GM12878 (cell line): Measurements from ENCODE around the gene PGLYRP4. TPM values are rescaled to one million over a fixed set of nuclear protein-coding genes. Genes with fewer than 3 reads are reported as not detected.

Source experiments
- ATAC-seq: fragments of 200-7000 bp; cut with Tn5 transposase; 3 replicates; pipeline ENCODE4 v1.9.1; 2020; ENCODE audit warnings: mild to moderate bottlenecking, moderate library complexity
- BruUV-seq: library from RNA; stranded (reverse); fragments of 400-500 nt; replicated peaks from 2 replicates; lab custom pipeline; 2021; lab: Mats Ljungman, UMichigan
- CTCF ChIA-PET: fragments of 300-600 bp; sonication (Branson Sonifier 250); formaldehyde crosslinking; extraction: SDS; loops from one replicate; lab custom pipeline; 2021; ENCODE audit warnings: inconsistent platforms; lab: Yijun Ruan, JAX
- POLR2A ChIA-PET: fragments of 350-600 bp; formaldehyde crosslinking; extraction: SDS; loops from one replicate; lab custom pipeline; 2021; ENCODE audit warnings: inconsistent platforms; lab: Charles Lee
- RAD21 ChIA-PET: fragments of 300-600 bp; sonication (Branson Sonifier 250); formaldehyde crosslinking; loops from one replicate; lab custom pipeline; 2023; ENCODE audit warnings: antibody characterized with exemption; ENCODE audit not compliant: unreplicated experiment; lab: Charles Lee
- SMC1A ChIA-PET: fragments of 300-600 bp; sonication (Branson Sonifier 250); formaldehyde crosslinking; loops from one replicate; lab custom pipeline; 2023; ENCODE audit not compliant: unreplicated experiment, uncharacterized antibody; lab: Charles Lee
- DNase-seq: peaks from one replicate; pipeline ENCODE4 v3.0.0-alpha.2; 2011; ENCODE audit warnings: low read depth, low spot score
- FAIRE-seq: peaks from 3 replicates; lab custom pipeline; 2011; peaks lifted over from hg19 to GRCh38; lab: Jason Lieb, UNC
- H2AFZ ChIP-seq: 2 replicates; pipeline ENCODE4 v1.6.0; 2011; ENCODE audit warnings: low read depth, low read length, control low read depth; ENCODE audit not compliant: control insufficient read depth
- H3K27ac ChIP-seq: 2 replicates; pipeline ENCODE4 v1.5.1; 2011; ENCODE audit warnings: control low read depth; ENCODE audit not compliant: control insufficient read depth, insufficient read depth
- H3K27me3 ChIP-seq, 2 experiments: replicated peaks in 1 of 2; 2 replicates each; pipeline versions ENCODE4 v1.6.0 to v1.6.1; 2011; ENCODE audit warnings: low read length in 1 of 2; ENCODE audit not compliant: control insufficient read depth in 2 of 2, insufficient read depth in 2 of 2
- H3K36me3 ChIP-seq, 2 experiments: 2 replicates each; pipeline ENCODE4 v1.5.1; 2011; ENCODE audit warnings: low read length in 1 of 2; ENCODE audit not compliant: control insufficient read depth in 2 of 2, insufficient read depth in 2 of 2
- H3K4me1 ChIP-seq: 2 replicates; pipeline ENCODE4 v1.6.1; 2011; ENCODE audit warnings: mild to moderate bottlenecking, low read length, moderate library complexity, mixed read lengths; ENCODE audit not compliant: control insufficient read depth, insufficient read depth
- H3K4me2 ChIP-seq: 2 replicates; pipeline ENCODE4 v1.6.0; 2011; ENCODE audit warnings: control low read depth; ENCODE audit not compliant: control insufficient read depth, insufficient read depth
- H3K4me3 ChIP-seq: fragments of 200-600 bp; sonication (generic); 2 replicates; pipeline ENCODE4 v1.5.1; 2016
- H3K79me2 ChIP-seq: 2 replicates; pipeline ENCODE4 v1.6.0; 2011; ENCODE audit warnings: low read length; ENCODE audit not compliant: control insufficient read depth, insufficient read depth
- H3K9ac ChIP-seq: 2 replicates; pipeline ENCODE4 v1.8.0; 2011; ENCODE audit warnings: low read length, control low read depth, mixed read lengths; ENCODE audit not compliant: control insufficient read depth, insufficient read depth
- H3K9me3 ChIP-seq: replicated peaks from 3 replicates; pipeline ENCODE4 v1.5.1; 2011; ENCODE audit warnings: mild to moderate bottlenecking, low read length; ENCODE audit not compliant: control insufficient read depth, insufficient read depth
- H4K20me1 ChIP-seq: 2 replicates; pipeline ENCODE4 v1.6.0; 2011; ENCODE audit not compliant: control insufficient read depth, insufficient read depth
- GABPA ChIP-seq: IDR thresholded peaks from 2 replicates; pipeline ENCODE4 v1.6.1; 2014; ENCODE audit warnings: antibody characterized with exemption, low read depth, mild to moderate bottlenecking, inconsistent platforms
- KAT2A ChIP-seq: conservative IDR thresholded peaks from 2 replicates; pipeline ENCODE4 v1.6.1; 2011; ENCODE audit warnings: low read depth, low read length; ENCODE audit not compliant: control insufficient read depth
- MYB ChIP-seq: fragments of 150-350 bp; IDR thresholded peaks from 2 replicates; pipeline ENCODE4 v1.6.1; 2014; ENCODE audit warnings: mild to moderate bottlenecking, low read depth, low read length, borderline replicate concordance
- NBN ChIP-seq: fragments of 450-650 bp; IDR thresholded peaks from 2 replicates; pipeline ENCODE4 v1.6.1; 2016
- RAD21 ChIP-seq: IDR thresholded peaks from 2 replicates; pipeline ENCODE4 v1.6.1; 2011; ENCODE audit warnings: mild to moderate bottlenecking, low read depth, low read length, moderate library complexity; ENCODE audit not compliant: insufficient read depth
- WGBS: methylation state at CpG from one replicate; pipeline ENCODE4 v1.1.6; 2016; ENCODE audit warnings: low lambda C conversion rate; ENCODE audit not compliant: insufficient replicate concordance, insufficient coverage; ENCODE audit errors: missing lambda C conversion rate; 5-methylcytosine and 5-hydroxymethylcytosine counted together
- in situ Hi-C: fragments of 300-500 bp; cut with MboI; formaldehyde crosslinking; loops from 9 replicates; pipeline ENCODE4 v1.14.3; 2018; ENCODE audit warnings: mixed read lengths
- intact Hi-C: fragments of 100-400 bp; cut with micrococcal nuclease; formaldehyde crosslinking; loops from one replicate; pipeline ENCODE4 v1.14.2; 2022; ENCODE audit not compliant: unreplicated experiment
- polyA plus RNA-seq, 11 experiments: library from polyadenylated mRNA; depleted of rRNA in 4 of 11; unstranded in 6 of 11; stranded (reverse) in 5 of 11; fragments of >200 nt; fragmentation: Nextera tagmentation in 4 of 11; fragmentation: Illumina TruSeq in 1 of 11; extraction: Ambion mirVana in 4 of 11; extraction: Trizol in 1 of 11; gene quantifications; 1 replicate in 1 of 11; 2 replicates in 10 of 11; pipeline versions ENCODE4 v1.2.1 to v1.2.3, GENCODE V29; 2011 to 2016; ENCODE audit warnings: inconsistent platforms in 2 of 11, missing spikeins in 2 of 11, low read depth in 1 of 11
- total RNA-seq, 4 experiments: library from RNA; depleted of rRNA in 3 of 4; stranded (reverse); fragments of >200 nt in 3 of 4; fragmentation: Illumina TruSeq in 1 of 4; extraction: Trizol in 1 of 4; gene quantifications; 2 replicates each; pipeline versions ENCODE4 v1.2.1 to v1.2.3, GENCODE V29; 2013 to 2021

PGLYRP4 gene
- total and polyA plus RNA-seq, 10 of the 15 experiments (the other 5 are each of a cell fraction or from before 2014, with no cell fraction given): 0.22 to 3.0 (median 0.44) TPM

GRCh38 chr1:153358691-153358975 is 10.0 kb upstream of the PGLYRP4 start:
- BruUV-seq: no TSS peak
- H3K27ac ChIP-seq: no peak overlapping the region
- H3K4me1 ChIP-seq: peaks cover 6% of the 10 kb centered on the region
- ATAC-seq: no peak
- no peaks in the 10 kb centered on the region for H3K79me2 ChIP-seq
- intact Hi-C loops: no loop called here
- H3K4me3 ChIP-seq: no peak overlapping the region
- RAD21 ChIA-PET: interaction anchor here (2.8 kb wide), 1 partner anchor 137 kb away, joined by 18 read pairs; no protein-coding TSS in a partner anchor
- TF ChIP-seq GABPA (no peak), KAT2A (no peak)
- no peaks in the 10 kb centered on the region for H3K36me3 ChIP-seq
- 33% methylated on average over 3 of the region's 3 CpGs for WGBS
- no peaks in the 10 kb centered on the region for H4K20me1 ChIP-seq
- H3K9ac ChIP-seq: no peak overlapping the region
- CTCF ChIA-PET: interaction anchor here (1.4 to 2.7 kb wide), 3 partner anchors 64 to 140 kb away, joined by 5 to 41 read pairs (median 5); no protein-coding TSS in a partner anchor
- SMC1A ChIA-PET: interaction anchor here (3.1 kb wide), 1 partner anchor 136 kb away, joined by 14 read pairs; no protein-coding TSS in a partner anchor
- in situ Hi-C loops: no loop called here
- DNase-seq: no peak
- FAIRE-seq: no peak
- no peaks in the 10 kb centered on the region for H3K27me3 ChIP-seq
- no peak overlapping the region for H2AFZ ChIP-seq
- H3K9me3 ChIP-seq: no peaks in the 10 kb centered on the region
- H3K4me2 ChIP-seq: no peak overlapping the region
- POLR2A ChIA-PET: no interaction called here

DNA sequence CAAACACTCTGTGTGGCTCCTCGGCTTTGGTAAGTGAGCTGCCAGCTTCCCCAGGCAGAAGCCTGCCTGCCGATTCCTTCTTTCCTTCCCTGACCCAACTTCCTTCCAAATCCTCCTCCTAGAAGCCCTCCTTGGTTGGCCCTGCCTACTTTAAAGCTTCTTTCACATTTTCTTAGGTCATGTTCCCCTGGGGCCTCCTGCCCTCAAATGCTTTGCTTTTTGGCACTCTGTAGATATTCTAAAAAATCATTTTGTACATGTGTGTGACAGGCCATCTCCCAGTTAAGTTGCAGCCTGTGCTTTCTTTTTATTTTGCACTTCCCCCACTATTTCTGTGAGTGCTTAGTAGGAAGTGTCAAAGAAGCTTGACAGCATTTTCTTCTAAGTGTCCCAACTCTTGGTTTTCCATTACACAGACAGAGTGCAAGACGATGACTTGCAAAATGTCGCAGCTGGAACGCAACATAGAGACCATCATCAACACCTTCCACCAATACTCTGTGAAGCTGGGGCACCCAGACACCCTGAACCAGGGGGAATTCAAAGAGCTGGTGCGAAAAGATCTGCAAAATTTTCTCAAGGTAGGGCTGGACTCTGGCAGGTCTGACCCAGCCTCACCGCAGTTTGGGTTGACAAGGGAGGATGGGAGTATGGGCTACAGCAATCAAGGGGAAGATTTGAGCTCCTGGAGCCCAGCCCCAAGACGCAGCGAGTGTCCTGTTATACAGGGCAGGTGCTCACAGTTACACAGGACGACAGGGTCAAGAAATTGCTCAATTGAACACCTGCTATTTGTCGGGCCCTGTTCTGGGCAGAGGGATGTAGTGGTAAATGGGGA is 9.4 kb upstream of the PGLYRP4 start, which contains the start of gene S100A9:
TSS of gene S100A9 (plus strand) at position 2 of the 838 bp plus-strand sequence. CDS start at position 432, 430 bp downstream.
- DNase-seq (no peak), ATAC-seq (no peak)
- no peak within 1 kb of the TSS for H2AFZ ChIP-seq
- no peak within 1 kb of the TSS for H3K9ac ChIP-seq
- H3K36me3 ChIP-seq: no peaks in the 10 kb centered on the region
- H3K9me3 ChIP-seq: no peaks in the 10 kb centered on the region
- BruUV-seq: no TSS peak
- in situ Hi-C loops: no loop called here
- no peak for TF ChIP-seq MYB
- TF ChIP-seq NBN: no peak
- TF ChIP-seq RAD21: no peak
- TF ChIP-seq, all 136 proteins: peak for 0
- ChIA-PET SMC1A (interaction anchor here (3.1 kb wide), 1 partner anchor 137 kb away, joined by 14 read pairs; no protein-coding TSS in a partner anchor), POLR2A (interaction anchor here (0.5 kb wide), 1 partner anchor 140 kb away, joined by 4 read pairs; no protein-coding TSS in a partner anchor), CTCF (interaction anchor here (1.2 to 2.7 kb wide), 8 partner anchors 15 to 211 kb away, joined by 3 to 41 read pairs (median 4); no protein-coding TSS in a partner anchor), RAD21 (interaction anchor here (0.6 to 2.8 kb wide), 3 partner anchors 11 to 293 kb away, joined by 4 to 18 read pairs (median 4); no protein-coding TSS in a partner anchor)
- intact Hi-C loops: no loop called here
- no peak for FAIRE-seq
- H3K4me3 ChIP-seq: no peak within 1 kb of the TSS
- no peak within 1 kb of the TSS for H3K27ac ChIP-seq
- H3K4me2 ChIP-seq: no peak within 1 kb of the TSS
- no peaks in the 10 kb centered on the region for H3K79me2 ChIP-seq
- 41% methylated on average over 11 of the region's 11 CpGs for WGBS
- no peaks in the 10 kb centered on the region for H4K20me1 ChIP-seq
- peaks cover 6% of the 10 kb centered on the region for H3K4me1 ChIP-seq
- no peaks in the 10 kb centered on the region for H3K27me3 ChIP-seq
